ENCODE data around the gene TNKS2.

DNA sequence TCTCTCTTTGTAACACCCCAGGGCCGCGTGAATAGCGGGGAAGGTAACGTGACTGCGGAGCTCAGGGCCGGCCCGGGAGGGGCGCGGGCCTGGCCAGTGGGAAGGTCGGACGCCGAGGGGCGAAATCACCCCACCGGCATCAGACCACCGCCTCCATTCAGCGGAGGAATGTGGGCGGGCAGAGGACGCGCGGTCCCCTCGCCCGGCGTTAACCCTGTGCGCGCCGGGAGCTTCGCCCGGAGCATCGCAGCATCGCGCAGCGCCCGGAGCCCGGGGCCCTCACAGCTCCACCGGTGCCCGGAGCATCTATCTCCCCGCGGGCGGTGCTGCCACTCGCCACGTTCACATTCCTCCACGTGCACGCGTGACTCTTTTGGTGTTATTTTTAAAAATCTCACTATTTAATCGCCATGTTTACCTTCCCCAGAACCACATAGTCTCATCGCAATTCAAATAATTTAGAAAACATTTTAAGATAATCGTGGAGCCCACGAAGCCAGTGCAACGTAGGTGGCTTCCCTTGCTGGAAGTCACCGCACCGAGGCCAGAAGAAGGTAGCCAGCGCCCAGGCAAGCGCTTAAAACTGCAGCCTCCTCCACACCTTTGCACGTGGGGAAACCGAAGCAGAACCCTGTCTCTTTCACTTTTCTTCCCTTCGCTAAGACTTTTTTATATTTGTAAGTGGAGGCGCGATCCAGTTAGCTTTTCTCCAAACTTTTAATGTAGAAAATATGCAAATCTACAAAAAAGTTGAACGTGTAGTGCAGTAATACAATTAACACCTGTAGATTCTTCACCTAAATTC lies 89.2 kb downstream of the TNKS2 start:
- TF ChIP-seq EZH2phosphoT487 (IDR thresholded peaks at IDR 0.05; ENCODE audit: low read depth, severe bottlenecking, unreplicated experiment) (no peak), EZH2 (IDR thresholded peaks at IDR 0.05; ENCODE audit: borderline replicate concordance) (no peak)
- TF ChIP-seq, protein P1, sequence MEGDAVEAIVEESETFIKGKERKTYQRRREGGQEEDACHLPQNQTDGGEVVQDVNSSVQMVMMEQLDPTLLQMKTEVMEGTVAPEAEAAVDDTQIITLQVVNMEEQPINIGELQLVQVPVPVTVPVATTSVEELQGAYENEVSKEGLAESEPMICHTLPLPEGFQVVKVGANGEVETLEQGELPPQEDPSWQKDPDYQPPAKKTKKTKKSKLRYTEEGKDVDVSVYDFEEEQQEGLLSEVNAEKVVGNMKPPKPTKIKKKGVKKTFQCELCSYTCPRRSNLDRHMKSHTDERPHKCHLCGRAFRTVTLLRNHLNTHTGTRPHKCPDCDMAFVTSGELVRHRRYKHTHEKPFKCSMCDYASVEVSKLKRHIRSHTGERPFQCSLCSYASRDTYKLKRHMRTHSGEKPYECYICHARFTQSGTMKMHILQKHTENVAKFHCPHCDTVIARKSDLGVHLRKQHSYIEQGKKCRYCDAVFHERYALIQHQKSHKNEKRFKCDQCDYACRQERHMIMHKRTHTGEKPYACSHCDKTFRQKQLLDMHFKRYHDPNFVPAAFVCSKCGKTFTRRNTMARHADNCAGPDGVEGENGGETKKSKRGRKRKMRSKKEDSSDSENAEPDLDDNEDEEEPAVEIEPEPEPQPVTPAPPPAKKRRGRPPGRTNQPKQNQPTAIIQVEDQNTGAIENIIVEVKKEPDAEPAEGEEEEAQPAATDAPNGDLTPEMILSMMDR (IDR thresholded peaks at IDR 0.05; ENCODE audit: poor library complexity): no peak

Measured in hepatocyte (in vitro differentiated cells).